H1 (cell line): ENCODE results near the gene TUBGCP6. TPM values are rescaled to one million over a fixed set of nuclear protein-coding genes. Genes with fewer than 3 reads are reported as not detected.

ENCODE experiments used
- CTCF ChIA-PET: fragments of 300-600 bp; sonication (Branson Sonifier 250); formaldehyde crosslinking; loops from one replicate; lab custom pipeline; 2021; ENCODE audit not compliant: partially characterized antibody; lab: Charles Lee
- POLR2A ChIA-PET: fragments of 300-600 bp; sonication (Branson Sonifier 250); formaldehyde crosslinking; loops from one replicate; lab custom pipeline; 2021; ENCODE audit warnings: inconsistent platforms; ENCODE audit not compliant: partially characterized antibody; lab: Charles Lee
- DNase-seq, 2 experiments: peaks; one replicate each; pipeline versions ENCODE4 v3.0.0 to v3.0.0-alpha.2; 2010 to 2022; ENCODE audit warnings: low spot score in 2 of 2, low read depth in 1 of 2, mixed read lengths in 1 of 2
- FAIRE-seq: peaks from 2 replicates; lab custom pipeline; 2011; peaks lifted over from hg19 to GRCh38; lab: Jason Lieb, UNC
- H2AFZ ChIP-seq: 2 replicates; pipeline ENCODE4 v1.8.1; 2012; ENCODE audit warnings: low read length, inconsistent platforms
- H2AK5ac ChIP-seq: 2 replicates; pipeline ENCODE4 v1.6.1; 2013; ENCODE audit warnings: low read depth, low read length
- H2BK120ac ChIP-seq: replicated peaks from 2 replicates; pipeline ENCODE3; 2013; ENCODE audit warnings: low read depth, low read length, inconsistent platforms
- H2BK12ac ChIP-seq: 2 replicates; pipeline ENCODE4 v1.6.1; 2013; ENCODE audit warnings: low read depth, low read length
- H2BK15ac ChIP-seq: 2 replicates; pipeline ENCODE4 v1.6.1; 2013; ENCODE audit warnings: low read length
- H2BK20ac ChIP-seq: 2 replicates; pipeline ENCODE4 v1.6.1; 2013; ENCODE audit warnings: low read length
- H2BK5ac ChIP-seq: 2 replicates; pipeline ENCODE4 v1.6.1; 2013; ENCODE audit warnings: low read depth, low read length
- H3K14ac ChIP-seq: 2 replicates; pipeline ENCODE4 v1.6.1; 2013; ENCODE audit warnings: inconsistent platforms; ENCODE audit not compliant: insufficient read length
- H3K18ac ChIP-seq: 2 replicates; pipeline ENCODE4 v1.6.1; 2013; ENCODE audit warnings: low read length; ENCODE audit errors: extremely low read depth
- H3K23ac ChIP-seq: 2 replicates; pipeline ENCODE4 v1.6.1; 2013; ENCODE audit warnings: inconsistent platforms; ENCODE audit not compliant: insufficient read length
- H3K23me2 ChIP-seq: 2 replicates; pipeline ENCODE4 v1.6.1; 2013; ENCODE audit warnings: low read depth, low read length
- H3K27ac ChIP-seq: 2 replicates; pipeline ENCODE4 v1.6.1; 2011; ENCODE audit warnings: low read depth, low read length, inconsistent platforms
- H3K27me3 ChIP-seq, 4 experiments: replicated peaks in 1 of 4; 1 replicate in 1 of 4; 2 replicates in 3 of 4; pipeline versions ENCODE4 v1.6.1 to v1.8.1; 2011 to 2013; ENCODE audit warnings: low read length in 3 of 4, mild to moderate bottlenecking in 3 of 4, inconsistent platforms in 2 of 4, mixed read lengths in 2 of 4, moderate library complexity in 1 of 4; ENCODE audit not compliant: control insufficient read depth in 3 of 4, insufficient read depth in 3 of 4; ENCODE audit errors: extremely low read depth in 1 of 4
- H3K36me3 ChIP-seq, 4 experiments: 2 replicates each; pipeline versions ENCODE4 v1.6.1 to v1.8.1; 2011 to 2013; ENCODE audit warnings: mild to moderate bottlenecking in 4 of 4, low read length in 3 of 4, moderate library complexity in 2 of 4, control low read depth in 1 of 4, inconsistent platforms in 1 of 4; ENCODE audit not compliant: insufficient read depth in 4 of 4, control insufficient read depth in 2 of 4
- H3K4ac ChIP-seq: replicated peaks from 2 replicates; pipeline ENCODE3; 2013; ENCODE audit warnings: low read length, low read depth, mixed read lengths, inconsistent platforms; ENCODE audit not compliant: insufficient read length
- H3K4me1 ChIP-seq, 4 experiments: replicated peaks in 1 of 4; 1 replicate in 1 of 4; 2 replicates in 3 of 4; pipeline versions ENCODE4 v1.6.1 to v1.8.1; 2011 to 2013; ENCODE audit warnings: low read length in 3 of 4, inconsistent platforms in 2 of 4, mixed read lengths in 1 of 4; ENCODE audit not compliant: insufficient read depth in 4 of 4, control insufficient read depth in 3 of 4
- H3K4me2 ChIP-seq, 2 experiments: 2 replicates each; pipeline versions ENCODE4 v1.6.1 to v1.8.1; 2011 to 2013; ENCODE audit warnings: low read depth in 2 of 2, low read length in 2 of 2, control low read depth in 1 of 2, inconsistent platforms in 1 of 2, mild to moderate bottlenecking in 1 of 2; ENCODE audit not compliant: insufficient read depth in 1 of 2
- H3K4me3 ChIP-seq, 4 experiments: fragments of 200-600, 300-600 bp in 1 of 4; sonication (generic), shearing (Covaris generic), sonication (Bioruptor Twin) in 1 of 4; 2 replicates each; pipeline versions ENCODE4 v1.5.1 to v1.8.1; 2011 to 2016; ENCODE audit warnings: low read length in 4 of 4, low read depth in 3 of 4, control low read depth in 2 of 4, inconsistent platforms in 2 of 4, mild to moderate bottlenecking in 2 of 4, mixed read lengths in 1 of 4, moderate library complexity in 1 of 4; ENCODE audit not compliant: insufficient read depth in 2 of 4; ENCODE audit errors: extremely low read depth in 1 of 4
- H3K56ac ChIP-seq: replicated peaks from 2 replicates; pipeline ENCODE3; 2013; ENCODE audit warnings: low read depth, mild to moderate bottlenecking, mixed read lengths, low read length, inconsistent platforms; ENCODE audit not compliant: insufficient read length
- H3K79me1 ChIP-seq: 2 replicates; pipeline ENCODE4 v1.6.1; 2013; ENCODE audit warnings: low read depth, low read length, control low read depth
- H3K79me2 ChIP-seq, 2 experiments: 2 replicates each; pipeline versions ENCODE4 v1.6.1 to v1.8.1; 2012 to 2013; ENCODE audit warnings: low read length in 2 of 2, mild to moderate bottlenecking in 2 of 2, inconsistent platforms in 1 of 2; ENCODE audit not compliant: insufficient read depth in 2 of 2, control insufficient read depth in 1 of 2
- H3K9ac ChIP-seq, 4 experiments: replicated peaks in 1 of 4; 1 replicate in 1 of 4; 2 replicates in 3 of 4; pipeline versions ENCODE4 v1.6.1 to v1.8.1; 2011 to 2013; ENCODE audit warnings: low read depth in 3 of 4, low read length in 3 of 4, control low read depth in 2 of 4, mild to moderate bottlenecking in 2 of 4, moderate library complexity in 2 of 4, inconsistent platforms in 1 of 4; ENCODE audit errors: extremely low read depth in 1 of 4
- H3K9me3 ChIP-seq, 2 experiments: 2 replicates each; pipeline versions ENCODE4 v1.6.1 to v1.8.1; 2012 to 2013; ENCODE audit warnings: mild to moderate bottlenecking in 2 of 2, moderate library complexity in 2 of 2, control low read depth in 1 of 2, inconsistent platforms in 1 of 2, low read depth in 1 of 2, low read length in 1 of 2, mixed read lengths in 1 of 2; ENCODE audit not compliant: insufficient read depth in 2 of 2
- H4K20me1 ChIP-seq, 2 experiments: replicated peaks in 1 of 2; 2 replicates each; pipeline versions ENCODE3 to v1.8.1; 2011 to 2013; ENCODE audit warnings: inconsistent platforms in 2 of 2, low read length in 2 of 2, mild to moderate bottlenecking in 1 of 2; ENCODE audit not compliant: insufficient read depth in 2 of 2, control insufficient read depth in 1 of 2
- H4K5ac ChIP-seq: 2 replicates; pipeline ENCODE4 v1.6.1; 2013; ENCODE audit warnings: low read length, low read depth, mixed read lengths, inconsistent platforms; ENCODE audit not compliant: insufficient read length
- H4K8ac ChIP-seq: 2 replicates; pipeline ENCODE4 v1.8.0; 2013; ENCODE audit warnings: mild to moderate bottlenecking, moderate library complexity, low read length, inconsistent platforms; ENCODE audit not compliant: insufficient read depth; ENCODE audit errors: extremely low read depth
- H4K91ac ChIP-seq: replicated peaks from 2 replicates; pipeline ENCODE3; 2013; ENCODE audit warnings: low read length, mixed read lengths, inconsistent platforms; ENCODE audit not compliant: insufficient read length
- CREB1 ChIP-seq: IDR thresholded peaks from 2 replicates; pipeline ENCODE4 v1.6.1; 2012; ENCODE audit warnings: inconsistent platforms
- EGR1 ChIP-seq: IDR thresholded peaks from 2 replicates; pipeline ENCODE4 v1.6.1; 2011; ENCODE audit warnings: low read depth, low read length, borderline replicate concordance
- EZH2 ChIP-seq: fragments of 200-600 bp; sonication (generic); IDR thresholded peaks from 2 replicates; pipeline ENCODE4 v1.7.1; 2012; ENCODE audit warnings: low read depth, mild to moderate bottlenecking, moderate library complexity, low read length, inconsistent platforms; ENCODE audit not compliant: severe bottlenecking
- KDM4A ChIP-seq: IDR thresholded peaks from one replicate; pipeline ENCODE4 v1.7.1; 2012; ENCODE audit warnings: low read depth, mild to moderate bottlenecking, moderate library complexity, low read length, inconsistent platforms; ENCODE audit not compliant: severe bottlenecking
- MAX ChIP-seq: IDR thresholded peaks from 2 replicates; pipeline ENCODE4 v1.6.1; 2012; ENCODE audit warnings: inconsistent platforms
- RBBP5 ChIP-seq: IDR thresholded peaks from 2 replicates; pipeline ENCODE4 v1.7.1; 2012; ENCODE audit warnings: low read depth, mild to moderate bottlenecking, inconsistent platforms, low read length, moderate library complexity, borderline replicate concordance
- SIN3A ChIP-seq, 2 experiments: IDR thresholded peaks in 1 of 2; conservative IDR thresholded peaks in 1 of 2; 2 replicates each; pipeline ENCODE4 v1.6.1; 2011 to 2012; ENCODE audit warnings: low read length in 2 of 2, improper control_type of control experiment in 1 of 2, low read depth in 1 of 2, mild to moderate bottlenecking in 1 of 2
- SUZ12 ChIP-seq: fragments of 200-600 bp; sonication (generic); IDR thresholded peaks from 2 replicates; pipeline ENCODE4 v1.6.1; 2012; ENCODE audit warnings: mild to moderate bottlenecking, inconsistent platforms, low read length, moderate library complexity, mixed read lengths
- TEAD4 ChIP-seq: IDR thresholded peaks from 2 replicates; pipeline ENCODE4 v1.6.1; 2012; ENCODE audit warnings: low read depth, low read length, inconsistent platforms, mixed read lengths
- WGBS, 2 experiments: shearing (Covaris generic) in 1 of 2; methylation state at CpG; one replicate each; pipeline versions ENCODE4 v1.1.6 to v1.1.7; 2013 to 2015; ENCODE audit warnings: low lambda C conversion rate in 2 of 2, mixed read lengths in 2 of 2, inconsistent platforms in 1 of 2, low coverage in 1 of 2, missing lambda C conversion rate in 1 of 2; ENCODE audit not compliant: insufficient replicate concordance in 2 of 2, insufficient coverage in 1 of 2, insufficient read length in 1 of 2; ENCODE audit errors: extremely low coverage in 1 of 2, missing lambda C conversion rate in 1 of 2; 5-methylcytosine and 5-hydroxymethylcytosine counted together
- polyA plus RNA-seq, 7 experiments: library from polyadenylated mRNA; depleted of rRNA in 3 of 7; stranded (reverse) in 5 of 7; unstranded in 2 of 7; fragments of >200 nt in 5 of 7; fragments of 200-250 nt in 2 of 7; gene quantifications; 1 replicate in 5 of 7; 2 replicates in 1 of 7; 4 replicates in 1 of 7; pipeline versions ENCODE4 v1.2.1 to v1.2.3, GENCODE V29; 2011 to 2013; ENCODE audit warnings: missing spikeins in 2 of 7, mixed read lengths in 2 of 7
- total RNA-seq: library from RNA; stranded (reverse); fragmentation: NEBNext Ultra II Directional; extraction: Animal tissue kit (Norgen Biotek cat#: 25700); gene quantifications from 2 replicates; pipeline ENCODE4 v1.2.1, GENCODE V29; 2021

TUBGCP6 gene
- total and polyA plus RNA-seq, 2 of the 8 experiments (the other 6 are each of a cell fraction or from before 2014, with no cell fraction given) = 24.2 to 24.7 TPM

GRCh38 chr22:50170453-50171318 is 74.1 kb downstream of the TUBGCP6 start, which contains the start of gene PANX2:
PANX2 (plus strand) TSS chr22:50170731; CDS start chr22:50170731, 0 bp downstream.
- DNase-seq (no peak), FAIRE-seq (no peak)
- Histone ChIP-seq H2BK5ac (no peak within 1 kb of the TSS), H3K27me3 (peaks cover 4 to 25% (median 16%) of the 10 kb centered on the region in 4 experiments), H2BK15ac (peak within 1 kb of the TSS; percentile 46; the same call in 1 of the 2 replicates), H2AFZ (no peak within 1 kb of the TSS), H3K14ac (no peak within 1 kb of the TSS), H3K56ac (no peak within 1 kb of the TSS), H4K20me1 (peaks cover 0 to 3% of the 10 kb centered on the region in 2 experiments), H3K79me1 (no peaks in the 10 kb centered on the region), H4K5ac (no peak within 1 kb of the TSS), H3K79me2 (no peaks in the 10 kb centered on the region), H3K4me3 (peak within 1 kb of the TSS; percentile 47 to 67 (median 50)), H4K8ac (no peak within 1 kb of the TSS; the same call in 1 of the 2 replicates), H3K23me2 (peaks cover 5% of the 10 kb centered on the region; the same call in 1 of the 2 replicates), H2BK12ac (peak within 1 kb of the TSS; percentile 60; the same call in 1 of the 2 replicates), H3K23ac (no peak within 1 kb of the TSS), H3K4me2 (peak within 1 kb of the TSS; percentile 65 to 93), H2BK20ac (no peak within 1 kb of the TSS), H3K36me3 (no peaks in the 10 kb centered on the region), H3K9ac (no peak within 1 kb of the TSS), H3K4me1 (peaks cover 0 to 9% (median 0%) of the 10 kb centered on the region in 4 experiments; a peak in 2 of 7 replicates), H2BK120ac (no peak within 1 kb of the TSS), H4K91ac (peak within 1 kb of the TSS; percentile 74), H3K4ac (no peak within 1 kb of the TSS), H3K9me3 (peaks cover 0 to 7% of the 10 kb centered on the region in 2 experiments; a peak in 1 of 4 replicates), H3K27ac (no peak within 1 kb of the TSS), H3K18ac (peak within 1 kb of the TSS; percentile 87), H2AK5ac (0 out of 2 replicates have a peak within 1 kb of the TSS, but pooled peaks have one; percentile 39)
- POLR2A ChIA-PET = interaction anchor here (0.5 to 1.5 kb wide), 6 partner anchors 14 to 141 kb away, joined by 3 to 4 read pairs (median 4); no protein-coding TSS in a partner anchor
- CTCF ChIA-PET = interaction anchor here (0.6 to 2.4 kb wide), 5 partner anchors 14 to 449 kb away, joined by 3 to 9 read pairs (median 5); no protein-coding TSS in a partner anchor
- WGBS, 2 experiments = 11% methylated on average over 26 of the region's 105 CpGs; no CpG with 5 or more reads in 1 of the 2 experiments
- TF ChIP-seq CREB1 = 0 out of 2 replicates have a peak, but pooled peaks have one; percentile 10
- TF ChIP-seq EZH2 = peak; percentile 30
- TF ChIP-seq EGR1 = no peak
- peak; percentile 64; the same call in 1 of the 2 replicates for TF ChIP-seq RBBP5
- 0 out of 4 replicates have a peak, but pooled peaks of 1 of the 2 experiments have one; percentile 23 for TF ChIP-seq SIN3A (conservative IDR thresholded peaks at IDR 0.05 in 1 of 2, IDR thresholded peaks at IDR 0.05 in 1 of 2; ENCODE audit: low read depth in 1 of 2, low read length in 2 of 2)
- TF ChIP-seq MAX = peak; percentile 7; the same call in 1 of the 2 replicates
- 0 out of 2 replicates have a peak, but pooled peaks have one; percentile 24 for TF ChIP-seq SUZ12
- TF ChIP-seq KDM4A = peak; percentile 88
- no peak for TF ChIP-seq TEAD4
